Stimulated activated naive CD8-positive, alpha-beta T cell treated with anti-CD3 and anti-CD28 coated beads, Interleukin-15, amount 100 ng/mL, for 72 hours (primary cell): ENCODE results near the gene KRTAP10-7.
A peak's percentile ranks its signal among the peaks of the same experiment; 100 is the strongest.
"Not testable (repeated sequence)": the region's sequence is repeated elsewhere in the genome, so short reads cannot be mapped to it uniquely, and the experiment has no call there.

Experiments used
- ATAC-seq: fragments of 150-1000 bp; cut with Tn5 transposase; 2 replicates; pipeline ENCODE4 v1.10.0; 2021; ENCODE audit warnings: mild to moderate bottlenecking, moderate library complexity
- DNase-seq, 2 donors: peaks; one replicate each; pipeline ENCODE4 v3.0.0; 2021 to 2022
- H3K27ac Mint-ChIP-seq, 2 donors: one replicate each; pipeline ENCODE4 v1.8.0; 2022; ENCODE audit warnings: mild to moderate bottlenecking in 2 of 2, mixed read lengths in 2 of 2, moderate library complexity in 2 of 2
- H3K27me3 Mint-ChIP-seq: one replicate; pipeline ENCODE4 v1.8.0; 2022; ENCODE audit warnings: mixed read lengths
- H3K4me1 Mint-ChIP-seq: one replicate; pipeline ENCODE4 v1.8.0; 2022; ENCODE audit warnings: mild to moderate bottlenecking, mixed read lengths
- H3K4me3 Mint-ChIP-seq, 2 donors: one replicate each; pipeline ENCODE4 v1.8.0; 2022; ENCODE audit warnings: mild to moderate bottlenecking in 2 of 2, mixed read lengths in 2 of 2, moderate library complexity in 1 of 2
- H3K9me3 Mint-ChIP-seq, 2 donors: one replicate each; pipeline ENCODE4 v1.8.0; 2022; ENCODE audit warnings: mixed read lengths in 2 of 2

KRTAP10-7 gene

DNA sequence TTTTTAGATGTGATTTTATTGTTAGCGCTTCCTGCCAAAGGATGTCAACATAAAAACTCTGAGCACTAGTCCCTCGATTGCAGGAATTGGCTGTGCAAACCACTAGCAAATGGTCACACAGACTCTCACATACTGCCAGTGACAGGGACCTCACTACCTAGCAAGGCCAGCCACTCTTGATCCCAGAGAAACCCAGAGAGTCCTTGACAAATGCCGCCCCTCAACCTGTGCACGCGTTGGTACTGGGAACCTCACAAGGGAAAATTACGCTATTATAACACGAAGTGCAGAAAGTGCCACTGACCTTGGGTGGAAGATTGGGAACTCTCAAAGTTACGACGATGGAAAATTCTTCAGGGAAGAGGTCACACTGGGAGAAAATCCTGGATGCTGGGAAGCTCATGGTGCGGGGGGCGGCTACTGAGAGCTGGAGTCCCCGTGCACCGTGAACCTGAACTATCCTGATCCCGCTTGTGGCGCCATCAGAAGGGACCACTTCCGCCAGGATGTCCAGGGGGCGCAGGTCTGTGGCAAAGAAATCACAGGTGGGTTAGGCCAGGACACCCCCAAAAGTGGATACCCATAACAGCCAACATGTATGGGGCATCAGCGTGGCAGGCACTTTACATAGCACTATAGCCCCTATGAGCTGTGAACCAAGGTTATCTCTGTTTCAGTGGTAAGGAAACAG lies 32.8 kb upstream of the KRTAP10-7 start:
- no peak for DNase-seq
- Mint-ChIP-seq H3K4me3 (no peak overlapping the region), H3K27ac (no peak overlapping the region), H3K9me3 (peaks cover 7 to 16% of the 10 kb centered on the region in 2 donors), H3K4me1 (peaks cover 14% of the 10 kb centered on the region), H3K27me3 (no peaks in the 10 kb centered on the region)
- ATAC-seq = no peak

DNA sequence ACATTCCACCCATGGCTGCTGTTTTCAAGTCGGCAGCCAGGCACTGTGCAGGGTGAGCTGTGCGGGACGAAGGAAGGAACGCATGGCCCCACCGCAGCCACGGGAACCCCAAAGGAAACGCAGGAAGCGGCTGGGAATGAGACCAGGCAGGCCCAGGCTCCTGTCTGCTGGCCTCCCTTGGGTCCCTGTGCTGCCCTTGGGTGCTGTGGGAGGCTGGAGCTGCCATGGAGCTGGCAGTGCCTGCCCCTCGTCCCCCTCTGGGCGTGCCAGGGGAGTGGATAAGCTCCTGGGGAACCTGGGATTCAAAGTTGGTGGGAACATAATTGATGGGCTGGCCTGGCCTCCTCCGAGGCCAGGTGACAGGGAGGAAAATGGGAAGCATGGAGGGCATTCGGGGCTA lies 32.1 kb upstream of the KRTAP10-7 start:
- no peak overlapping the region for H3K27ac Mint-ChIP-seq
- ATAC-seq (no peak), DNase-seq (no peak)
- peaks cover 14% of the 10 kb centered on the region for H3K4me1 Mint-ChIP-seq
- H3K9me3 Mint-ChIP-seq = peaks cover 1 to 10% of the 10 kb centered on the region in 2 donors
- no peak overlapping the region for H3K4me3 Mint-ChIP-seq
- no peaks in the 10 kb centered on the region for H3K27me3 Mint-ChIP-seq

DNA sequence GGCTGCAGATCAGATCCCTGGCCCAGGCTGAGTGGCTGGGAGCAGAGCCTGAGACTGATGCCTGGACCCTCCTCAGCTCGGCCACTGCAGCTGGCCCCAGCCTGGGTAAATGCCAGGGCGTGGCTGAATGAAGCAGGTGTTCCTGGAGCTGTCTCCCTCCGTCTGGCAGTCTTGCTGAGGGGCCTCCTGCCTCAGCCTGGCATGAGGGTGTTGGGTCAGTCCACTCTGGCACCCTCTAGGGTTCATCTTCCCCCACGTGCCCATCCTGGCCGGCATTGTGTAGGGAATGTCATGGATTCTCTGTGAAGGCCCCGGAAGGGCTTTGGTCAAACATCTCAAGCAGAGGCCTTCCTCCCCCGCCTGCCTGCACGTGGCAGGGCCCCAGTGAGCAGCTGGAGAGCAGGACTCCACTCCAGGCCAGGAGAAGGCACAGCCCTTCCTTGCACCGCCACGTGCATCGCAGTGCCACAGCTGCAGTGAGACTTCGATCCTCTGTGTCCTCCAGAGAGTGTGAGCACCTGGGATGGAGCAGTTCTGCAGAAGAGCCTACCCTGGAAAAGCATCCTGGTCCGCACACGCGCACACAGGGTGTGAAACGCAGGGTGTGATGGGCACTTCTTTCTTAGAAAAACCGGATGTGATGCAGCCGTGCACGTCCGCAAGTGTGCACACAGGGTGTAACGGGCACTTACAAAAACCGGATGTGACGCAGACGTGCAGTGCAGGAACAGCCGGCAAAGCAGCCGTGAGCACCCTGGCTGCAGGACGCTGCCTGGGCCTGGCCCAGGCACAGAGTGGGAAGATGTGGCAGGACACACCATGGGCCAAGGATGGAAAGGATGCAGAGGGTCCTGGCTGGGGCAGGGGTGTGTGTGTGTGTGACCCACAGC lies 31.5 kb upstream of the KRTAP10-7 start:
- ATAC-seq (no peak), DNase-seq (no peak)
- peaks cover 0 to 6% of the 10 kb centered on the region in 2 donors for H3K9me3 Mint-ChIP-seq
- peak overlapping the region in 1 of 2 donors; percentile 54 for H3K27ac Mint-ChIP-seq
- H3K4me1 Mint-ChIP-seq = peaks cover 14% of the 10 kb centered on the region
- H3K4me3 Mint-ChIP-seq = no peak overlapping the region
- H3K27me3 Mint-ChIP-seq = peaks cover under 1% of the 10 kb centered on the region

DNA sequence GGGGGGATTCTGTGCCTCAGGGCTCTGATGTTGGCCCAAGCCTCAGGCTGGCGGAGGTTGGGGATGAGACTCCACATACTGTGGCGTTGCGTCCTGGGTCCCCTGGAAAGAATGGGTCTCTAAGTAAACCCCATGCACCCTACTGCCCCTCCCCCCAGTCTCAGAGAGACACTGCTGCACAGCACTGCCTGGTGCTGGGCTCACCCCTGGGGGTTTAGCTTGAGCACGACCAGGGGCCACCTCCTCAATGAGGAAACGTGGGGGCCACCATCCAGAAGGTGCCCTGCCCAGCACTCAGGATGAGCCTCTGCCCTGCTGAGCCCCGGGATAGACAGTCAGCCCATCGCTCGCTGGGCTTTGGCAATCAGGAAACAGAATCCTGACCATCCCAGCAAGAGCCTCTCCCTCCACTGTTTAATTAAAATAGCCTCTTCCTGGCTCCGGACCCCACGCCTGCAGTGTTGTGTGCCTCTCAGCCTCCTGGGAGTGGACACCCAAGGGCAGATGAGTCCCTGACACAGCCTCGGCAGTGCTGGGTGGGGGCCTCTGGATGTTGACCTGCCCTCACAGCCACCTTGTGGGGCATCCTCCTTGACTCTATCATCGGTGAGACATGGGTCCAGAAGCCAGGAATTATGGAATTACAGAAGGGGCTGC lies 30.4 kb upstream of the KRTAP10-7 start:
- ATAC-seq = no peak

DNA sequence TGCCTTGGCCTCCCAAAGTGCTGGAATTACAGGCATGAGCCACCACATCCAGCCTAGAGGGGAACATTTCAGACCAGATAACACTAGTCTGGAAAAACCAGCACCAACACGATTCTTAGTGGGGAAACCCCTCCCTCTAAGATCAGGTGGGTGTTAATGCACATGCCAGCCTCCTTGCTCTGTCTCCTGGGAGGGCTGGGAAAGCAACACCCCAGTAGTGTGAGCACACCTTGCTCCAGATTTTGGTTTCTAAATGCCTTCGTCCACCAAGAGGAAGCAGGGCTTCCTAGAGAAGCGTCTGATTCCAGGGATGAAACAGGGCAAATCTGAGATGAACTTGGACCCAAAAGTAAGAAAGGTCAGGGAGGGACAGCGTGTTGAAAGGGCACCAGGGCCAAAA lies 29.1 kb upstream of the KRTAP10-7 start:
- DNase-seq (no peak), ATAC-seq (no peak)
- H3K27me3 Mint-ChIP-seq = peaks cover 16% of the 10 kb centered on the region
- no peak overlapping the region for H3K27ac Mint-ChIP-seq
- H3K4me1 Mint-ChIP-seq = peaks cover 11% of the 10 kb centered on the region
- peaks cover 0 to 15% of the 10 kb centered on the region in 2 donors for H3K9me3 Mint-ChIP-seq
- H3K4me3 Mint-ChIP-seq = no peak overlapping the region

More for the DNA sequence above, 30.4 kb upstream of the KRTAP10-7 start:
- DNase-seq = no peak
- H3K27ac Mint-ChIP-seq = no peak overlapping the region
- peaks cover 15% of the 10 kb centered on the region for H3K4me1 Mint-ChIP-seq
- H3K4me3 Mint-ChIP-seq = no peak overlapping the region
- H3K9me3 Mint-ChIP-seq = peaks cover 0 to 6% of the 10 kb centered on the region in 2 donors
- peaks cover 11% of the 10 kb centered on the region for H3K27me3 Mint-ChIP-seq

DNA sequence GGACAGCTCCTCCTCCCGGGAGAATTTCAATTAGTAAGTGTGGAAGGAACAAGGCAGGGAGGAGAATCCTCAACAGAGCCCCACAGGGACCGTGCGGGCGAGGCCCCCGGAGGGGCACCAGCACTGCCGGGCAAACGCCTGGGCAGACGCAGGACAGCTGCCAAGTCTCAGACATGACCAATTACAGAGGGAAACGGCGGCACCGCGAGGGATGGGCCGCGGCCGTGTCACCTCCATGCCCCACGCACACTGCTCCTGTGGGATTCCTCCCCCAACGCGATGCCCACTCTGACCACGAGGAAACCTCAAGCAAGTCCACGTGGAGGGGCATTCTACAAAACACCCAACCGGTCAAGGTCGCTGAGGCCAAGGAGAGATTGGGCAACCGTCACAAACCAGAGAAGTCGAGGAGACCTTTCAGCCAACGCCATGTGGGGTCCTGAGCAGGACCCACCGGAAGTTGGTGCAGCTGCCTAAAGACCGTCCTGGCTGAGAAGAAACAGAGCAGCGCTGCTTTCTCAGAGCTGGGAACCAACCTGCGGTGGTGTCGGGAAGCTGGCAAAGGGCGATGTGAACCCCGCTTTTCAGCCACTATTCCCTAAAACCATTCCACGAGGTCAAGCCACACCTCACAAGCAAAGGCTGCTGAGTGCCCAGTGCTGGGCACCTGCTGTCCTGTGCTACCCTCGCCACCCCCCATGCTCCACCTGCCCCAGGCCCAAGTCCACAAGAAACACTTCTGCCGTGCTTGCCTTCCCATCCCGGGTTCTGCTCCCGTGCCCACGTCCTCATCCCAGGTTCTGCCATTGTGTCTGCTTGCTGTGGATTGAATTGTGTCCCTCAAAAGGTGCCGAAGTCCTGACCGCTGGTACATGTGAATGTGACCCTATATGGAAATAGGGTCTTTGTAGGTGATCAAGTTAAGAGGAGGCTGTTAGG lies 28.3 kb upstream of the KRTAP10-7 start:
- Mint-ChIP-seq H3K4me3 (no peak overlapping the region), H3K9me3 (peaks cover 0 to 23% of the 10 kb centered on the region in 2 donors), H3K27me3 (peaks cover 16% of the 10 kb centered on the region), H3K4me1 (peaks cover 11% of the 10 kb centered on the region), H3K27ac (peak overlapping the region in 1 of 2 donors; percentile 64)
- no peak for DNase-seq
- ATAC-seq = no peak

DNA sequence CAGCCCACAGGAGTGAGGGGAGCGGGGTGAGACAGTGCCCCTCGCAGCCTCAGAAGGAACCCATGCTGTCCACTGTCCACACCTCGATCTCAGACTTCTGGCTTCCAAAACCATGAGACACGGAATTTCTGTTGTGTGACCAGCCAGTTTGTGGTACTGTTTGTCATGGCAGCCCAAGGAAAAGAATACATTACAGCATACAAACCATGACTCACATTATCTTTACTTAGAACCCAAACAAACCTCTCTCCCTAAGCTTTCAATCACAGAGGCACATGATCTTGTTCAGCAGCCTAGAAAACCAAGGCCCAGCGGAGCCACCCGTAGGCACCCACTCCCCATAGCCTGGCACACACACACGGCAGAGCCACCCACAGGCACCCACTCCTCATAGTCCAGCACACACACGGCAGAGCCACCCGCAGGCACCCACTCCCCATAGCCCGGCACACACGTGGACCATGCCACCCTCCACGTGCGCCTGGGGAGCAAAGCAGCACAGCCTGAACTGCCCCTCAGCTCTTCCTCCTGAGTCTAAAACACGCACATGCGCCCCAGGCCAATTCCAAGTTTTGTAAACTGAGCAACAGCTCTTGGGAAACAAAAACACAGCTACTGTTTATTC lies 27.3 kb upstream of the KRTAP10-7 start:
- no peak overlapping the region for H3K4me3 Mint-ChIP-seq
- ATAC-seq = no peak
- peaks cover 16% of the 10 kb centered on the region for H3K27me3 Mint-ChIP-seq
- peaks cover 0 to 32% of the 10 kb centered on the region in 2 donors for H3K9me3 Mint-ChIP-seq
- no peak for DNase-seq
- H3K4me1 Mint-ChIP-seq = peaks cover 11% of the 10 kb centered on the region
- no peak overlapping the region for H3K27ac Mint-ChIP-seq

DNA sequence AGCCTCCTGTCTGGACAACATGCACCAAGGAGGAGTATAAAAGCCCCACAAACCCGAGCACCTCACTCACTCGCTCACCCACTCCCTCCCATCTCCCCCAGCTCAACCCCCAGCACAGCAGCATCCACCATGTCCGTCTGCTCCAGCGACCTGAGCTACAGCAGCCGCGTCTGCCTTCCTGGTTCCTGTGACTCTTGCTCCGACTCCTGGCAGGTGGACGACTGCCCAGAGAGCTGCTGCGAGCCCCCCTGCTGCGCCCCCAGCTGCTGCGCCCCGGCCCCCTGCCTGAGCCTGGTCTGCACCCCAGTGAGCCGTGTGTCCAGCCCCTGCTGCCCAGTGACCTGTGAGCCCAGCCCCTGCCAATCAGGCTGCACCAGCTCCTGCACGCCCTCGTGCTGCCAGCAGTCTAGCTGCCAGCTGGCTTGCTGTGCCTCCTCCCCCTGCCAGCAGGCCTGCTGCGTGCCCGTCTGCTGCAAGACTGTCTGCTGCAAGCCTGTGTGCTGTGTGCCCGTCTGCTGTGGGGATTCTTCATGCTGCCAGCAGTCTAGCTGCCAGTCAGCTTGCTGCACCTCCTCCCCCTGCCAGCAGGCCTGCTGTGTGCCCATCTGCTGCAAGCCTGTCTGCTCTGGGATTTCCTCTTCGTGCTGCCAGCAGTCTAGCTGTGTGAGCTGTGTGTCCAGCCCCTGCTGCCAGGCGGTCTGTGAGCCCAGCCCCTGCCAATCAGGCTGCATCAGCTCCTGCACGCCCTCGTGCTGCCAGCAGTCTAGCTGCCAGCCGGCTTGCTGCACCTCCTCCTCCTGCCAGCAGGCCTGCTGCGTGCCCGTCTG lies 26.6 kb upstream of the KRTAP10-7 start, which contains the start of gene KRTAP10-4:
Gene KRTAP10-4, plus strand, starts transcription at position 100 of the 827 bp plus-strand sequence. Its CDS starts 30 bp downstream, at position 130.
- ATAC-seq, H3K4me3 Mint-ChIP-seq, DNase-seq: not testable (repeated sequence)
- H3K27me3 Mint-ChIP-seq = peaks cover 16% of the 10 kb centered on the region
- peaks cover 0 to 36% of the 10 kb centered on the region in 2 donors for H3K9me3 Mint-ChIP-seq
- peaks cover 11% of the 10 kb centered on the region for H3K4me1 Mint-ChIP-seq
- peak within 1 kb of the TSS in 1 of 2 donors; percentile 64 for H3K27ac Mint-ChIP-seq

DNA sequence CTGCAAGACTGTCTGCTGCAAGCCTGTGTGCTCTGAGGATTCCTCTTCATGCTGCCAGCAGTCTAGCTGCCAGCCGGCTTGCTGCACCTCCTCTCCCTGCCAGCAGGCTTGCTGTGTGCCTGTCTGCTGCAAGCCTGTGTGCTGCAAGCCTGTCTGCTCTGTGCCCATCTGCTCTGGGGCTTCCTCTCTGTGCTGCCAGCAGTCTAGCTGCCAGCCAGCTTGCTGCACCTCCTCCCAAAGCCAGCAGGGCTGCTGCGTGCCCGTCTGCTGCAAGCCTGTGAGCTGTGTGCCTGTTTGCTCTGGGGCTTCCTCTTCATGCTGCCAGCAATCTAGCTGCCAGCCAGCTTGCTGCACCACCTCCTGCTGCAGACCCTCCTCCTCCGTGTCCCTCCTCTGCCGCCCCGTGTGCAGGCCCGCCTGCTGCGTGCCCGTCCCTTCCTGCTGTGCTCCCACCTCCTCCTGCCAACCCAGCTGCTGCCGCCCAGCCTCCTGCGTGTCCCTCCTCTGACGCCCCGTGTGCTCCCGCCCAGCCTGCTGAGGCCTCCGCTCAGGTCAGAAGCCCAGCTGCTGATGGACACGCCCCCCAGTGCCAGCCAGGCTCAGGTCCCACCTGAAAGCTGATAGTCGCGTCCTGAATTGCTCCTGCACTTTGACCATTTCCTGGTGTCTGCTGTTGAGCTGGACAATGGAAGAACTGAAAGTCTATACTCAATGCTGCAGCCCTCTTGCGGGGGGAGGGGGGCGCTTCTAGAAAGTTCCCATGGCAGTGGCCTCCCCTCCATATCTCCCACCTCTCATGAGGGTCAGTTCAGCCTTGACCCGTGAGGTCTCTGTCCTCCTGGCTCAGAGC lies 25.7 kb upstream of the KRTAP10-7 start:
- no peak for DNase-seq
- no peak overlapping the region for H3K4me3 Mint-ChIP-seq
- H3K4me1 Mint-ChIP-seq = peaks cover 12% of the 10 kb centered on the region
- ATAC-seq = no peak
- H3K27ac Mint-ChIP-seq = no peak overlapping the region
- H3K27me3 Mint-ChIP-seq = peaks cover 16% of the 10 kb centered on the region
- peaks cover 0 to 42% of the 10 kb centered on the region in 2 donors for H3K9me3 Mint-ChIP-seq

DNA sequence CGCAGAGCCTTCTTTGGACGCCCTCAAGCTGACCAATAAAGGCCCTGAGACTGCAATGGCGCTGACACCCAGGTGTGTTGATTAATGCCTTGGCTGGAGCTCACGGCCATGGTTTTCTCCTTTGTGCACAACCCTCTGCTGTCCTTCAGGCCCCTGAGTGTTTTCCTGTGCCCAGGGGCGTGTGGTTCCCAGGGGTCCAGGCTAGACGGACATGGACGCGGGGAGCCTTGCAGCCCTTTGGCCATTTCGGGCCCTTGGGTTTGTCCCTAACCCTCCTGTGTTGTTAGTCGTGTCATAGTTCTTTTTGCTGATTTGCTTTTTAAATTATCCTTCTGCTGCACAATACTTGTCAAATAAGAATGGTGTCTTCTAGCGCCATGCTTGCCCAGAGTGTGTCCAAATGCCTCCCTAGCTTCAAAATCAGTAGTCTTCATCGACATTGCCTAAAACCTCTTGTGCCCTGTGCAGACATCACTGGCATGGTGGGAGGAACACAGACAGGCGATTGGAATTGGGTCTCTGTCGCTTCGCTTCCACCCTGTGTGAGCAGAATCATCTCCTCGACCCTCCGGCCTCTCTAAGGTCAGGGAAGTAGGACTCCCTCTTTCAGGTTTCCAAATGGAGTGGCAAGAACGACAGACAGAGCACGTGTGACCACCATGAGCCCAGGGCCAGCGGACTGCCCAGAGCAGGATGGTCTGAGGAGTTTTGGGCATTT lies 24.9 kb upstream of the KRTAP10-7 start:
- Mint-ChIP-seq H3K27me3 (peaks cover 16% of the 10 kb centered on the region), H3K9me3 (peaks cover 0 to 50% of the 10 kb centered on the region in 2 donors), H3K27ac (no peak overlapping the region), H3K4me3 (no peak overlapping the region), H3K4me1 (peaks cover 17% of the 10 kb centered on the region)
- DNase-seq (no peak), ATAC-seq (no peak)

DNA sequence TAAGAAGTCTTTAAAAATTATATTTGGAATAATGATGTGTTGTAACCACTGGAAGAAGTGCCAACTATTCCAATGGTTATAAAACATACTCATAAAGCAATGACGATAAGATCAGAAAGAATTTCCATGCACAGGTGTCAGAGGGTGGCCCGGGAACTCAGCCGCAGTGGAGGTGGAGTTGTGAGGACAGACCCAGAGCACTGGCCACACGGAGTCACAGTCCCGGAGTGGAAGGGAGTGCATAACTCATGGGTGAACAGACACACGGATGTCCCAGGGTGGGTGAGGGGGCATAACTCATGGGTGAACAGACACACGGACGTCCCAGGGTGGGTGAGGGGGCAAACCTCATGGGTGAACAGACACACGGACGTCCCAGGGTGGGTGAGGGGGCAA lies 24.4 kb upstream of the KRTAP10-7 start:
- ATAC-seq (no peak), DNase-seq (no peak)
- Mint-ChIP-seq H3K27ac (no peak overlapping the region), H3K27me3 (peaks cover 16% of the 10 kb centered on the region), H3K9me3 (peaks cover 2 to 56% of the 10 kb centered on the region in 2 donors), H3K4me1 (peaks cover 17% of the 10 kb centered on the region), H3K4me3 (no peak overlapping the region)

DNA sequence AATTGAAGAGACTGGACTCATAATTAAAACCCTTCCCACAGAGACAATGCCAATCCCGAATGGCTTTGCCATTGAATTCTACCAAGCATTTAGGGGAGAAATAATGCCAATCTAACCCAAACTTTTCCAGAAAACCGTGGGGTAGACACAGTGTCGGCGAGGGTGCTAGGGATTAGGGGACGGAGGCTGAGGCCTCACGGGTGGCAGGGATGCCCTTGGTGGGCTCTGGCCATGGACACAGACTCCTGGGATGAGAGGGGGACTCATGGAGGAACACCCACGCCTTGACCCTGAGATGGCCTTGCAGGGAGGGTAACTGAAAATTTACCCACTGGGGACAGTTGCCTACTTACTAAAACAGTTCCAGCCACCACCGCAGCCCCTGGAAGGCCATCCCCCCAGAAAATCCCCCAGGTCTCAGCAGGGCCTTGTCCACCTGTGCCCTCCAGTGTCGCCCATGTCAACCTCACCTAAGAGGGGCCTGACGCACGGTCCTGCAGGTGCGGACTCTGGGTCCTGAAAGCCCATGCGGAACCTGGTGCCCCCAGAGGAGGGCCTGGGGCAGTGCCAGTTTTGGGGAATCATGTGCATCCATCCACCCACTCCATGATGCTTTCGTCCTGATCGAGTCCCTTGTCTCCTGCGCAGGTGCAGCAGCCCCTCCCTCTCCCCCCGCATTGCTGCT lies 21.9 kb upstream of the KRTAP10-7 start:
- DNase-seq (no peak), ATAC-seq (no peak)
- H3K27me3 Mint-ChIP-seq = peaks cover 16% of the 10 kb centered on the region
- peaks cover 16 to 71% of the 10 kb centered on the region in 2 donors for H3K9me3 Mint-ChIP-seq
- no peak overlapping the region for H3K4me3 Mint-ChIP-seq
- H3K27ac Mint-ChIP-seq = no peak overlapping the region
- H3K4me1 Mint-ChIP-seq = peaks cover 30% of the 10 kb centered on the region
